A673 (cell line): ENCODE data around the gene TGFA. TPM values are rescaled to one million over a fixed set of nuclear protein-coding genes. Genes with fewer than 3 reads are reported as not detected.
A peak's percentile ranks its signal among the peaks of the same experiment; 100 is the strongest.

ENCODE experiments used
- Bru-seq: library from RNA; stranded (reverse); fragments of 400-500 nt; gene quantifications from one replicate; lab custom pipeline; 2021; lab: Mats Ljungman, UMichigan
- BruChase-seq, 2 experiments: library from RNA; stranded (reverse); fragments of 400-500 nt; gene quantifications; one replicate each; lab custom pipeline; 2021; lab: Mats Ljungman, UMichigan
- BruUV-seq: library from RNA; stranded (reverse); fragments of 400-500 nt; replicated peaks from 2 replicates; lab custom pipeline; 2021; lab: Mats Ljungman, UMichigan
- CTCF ChIA-PET: fragments of 300-600 bp; sonication (Branson Sonifier 250); formaldehyde crosslinking; loops from one replicate; lab custom pipeline; 2022; ENCODE audit warnings: antibody characterized with exemption; lab: Charles Lee
- POLR2A ChIA-PET: fragments of 300-600 bp; sonication (Branson Sonifier 250); formaldehyde crosslinking; loops from one replicate; lab custom pipeline; 2022; ENCODE audit warnings: antibody characterized with exemption; ENCODE audit not compliant: low non-redundant PET; lab: Charles Lee
- DNase-seq: peaks from one replicate; pipeline ENCODE4 v3.0.0-alpha.2; 2015; ENCODE audit warnings: low spot score
- H3K27ac ChIP-seq: fragments of 200-600 bp; sonication (generic); 2 replicates; pipeline ENCODE4 v1.5.1; 2016; ENCODE audit warnings: mixed run types, low read depth, mild to moderate bottlenecking, mixed read lengths, antibody characterized with exemption, low read length; ENCODE audit not compliant: poor library complexity, severe bottlenecking
- H3K27me3 ChIP-seq: fragments of 200-600 bp; sonication (generic); replicated peaks from 2 replicates; pipeline ENCODE4 v1.6.1; 2017; ENCODE audit warnings: mixed run types, low read depth, mild to moderate bottlenecking, mixed read lengths, antibody characterized with exemption, low read length; ENCODE audit not compliant: insufficient read depth, poor library complexity
- H3K36me3 ChIP-seq: fragments of 200-600 bp; sonication (generic); 2 replicates; pipeline ENCODE4 v1.6.1; 2016; ENCODE audit warnings: mixed run types, mild to moderate bottlenecking, mixed read lengths, antibody characterized with exemption, low read length; ENCODE audit not compliant: insufficient read depth, poor library complexity, severe bottlenecking
- H3K4me1 ChIP-seq: fragments of 200-600 bp; sonication (generic); 2 replicates; pipeline ENCODE4 v1.6.1; 2017; ENCODE audit warnings: mixed run types, mild to moderate bottlenecking, mixed read lengths, antibody characterized with exemption, low read length; ENCODE audit not compliant: insufficient read depth, poor library complexity, severe bottlenecking
- H3K4me3 ChIP-seq: fragments of 200-600 bp; sonication (generic); 2 replicates; pipeline ENCODE4 v1.5.1; 2016; ENCODE audit warnings: low read depth, mixed run types, mild to moderate bottlenecking, mixed read lengths, low read length; ENCODE audit not compliant: poor library complexity, severe bottlenecking
- H3K9me3 ChIP-seq: fragments of 200-600 bp; sonication (generic); 2 replicates; pipeline ENCODE4 v1.6.1; 2016; ENCODE audit warnings: mixed run types, low read depth, mild to moderate bottlenecking, mixed read lengths, antibody characterized with exemption, low read length; ENCODE audit not compliant: poor library complexity, severe bottlenecking
- EZH2 ChIP-seq: fragments of 200-600 bp; sonication (generic); IDR thresholded peaks from 2 replicates; pipeline ENCODE4 v1.6.1; 2017; ENCODE audit warnings: borderline replicate concordance, low read depth, mild to moderate bottlenecking, mixed read lengths, antibody characterized with exemption, low read length; ENCODE audit not compliant: poor library complexity, severe bottlenecking
- intact Hi-C: fragments of 100-400 bp; cut with micrococcal nuclease; formaldehyde crosslinking; loops from one replicate; pipeline ENCODE4 v1.10.0; 2022; ENCODE audit not compliant: unreplicated experiment
- long read RNA-seq: library from polyadenylated mRNA; stranded (forward); transcript quantifications from one replicate; pipeline ENCODE4 v2.0.0, GENCODE V29; 2022
- total RNA-seq: library from RNA; stranded (reverse); gene quantifications from 2 replicates; pipeline ENCODE4 v1.2.3, GENCODE V29; 2021
- TF ChIP-seq, protein P1 (sequence below): fragments of 300-800, 200-600 bp; sonication (generic); conservative IDR thresholded peaks from 2 replicates; pipeline ENCODE4 v1.5.1; 2017; ENCODE audit warnings: low read depth, mild to moderate bottlenecking, antibody characterized with exemption, low read length, moderate library complexity, mixed read lengths

TGFA gene
- total RNA-seq (0.13 TPM in 1 of 2 replicates, not detected in the other), Bru-seq, nascent RNA (percentile 16 among the genes with signal in this experiment), BruChase-seq, experiment 1, labeled RNA remaining after a 2-hour chase (percentile 10 among the genes with signal in this experiment), BruChase-seq, experiment 2, labeled RNA remaining after a 6-hour chase (percentile 11 among the genes with signal in this experiment)
- long read RNA-seq: 0 reads

- no peaks in the 10 kb centered on the region for H3K9me3 ChIP-seq
- H3K27me3 ChIP-seq: peaks cover 69% of the 10 kb centered on the region
- H3K27ac ChIP-seq: no peak within 1 kb of the TSS
- CTCF ChIA-PET: no interaction called here
- peaks cover 4% of the 10 kb centered on the region for H3K4me1 ChIP-seq
- H3K4me3 ChIP-seq: peak within 1 kb of the TSS; percentile 51
- BruUV-seq: no TSS peak
- TF ChIP-seq, protein P1, sequence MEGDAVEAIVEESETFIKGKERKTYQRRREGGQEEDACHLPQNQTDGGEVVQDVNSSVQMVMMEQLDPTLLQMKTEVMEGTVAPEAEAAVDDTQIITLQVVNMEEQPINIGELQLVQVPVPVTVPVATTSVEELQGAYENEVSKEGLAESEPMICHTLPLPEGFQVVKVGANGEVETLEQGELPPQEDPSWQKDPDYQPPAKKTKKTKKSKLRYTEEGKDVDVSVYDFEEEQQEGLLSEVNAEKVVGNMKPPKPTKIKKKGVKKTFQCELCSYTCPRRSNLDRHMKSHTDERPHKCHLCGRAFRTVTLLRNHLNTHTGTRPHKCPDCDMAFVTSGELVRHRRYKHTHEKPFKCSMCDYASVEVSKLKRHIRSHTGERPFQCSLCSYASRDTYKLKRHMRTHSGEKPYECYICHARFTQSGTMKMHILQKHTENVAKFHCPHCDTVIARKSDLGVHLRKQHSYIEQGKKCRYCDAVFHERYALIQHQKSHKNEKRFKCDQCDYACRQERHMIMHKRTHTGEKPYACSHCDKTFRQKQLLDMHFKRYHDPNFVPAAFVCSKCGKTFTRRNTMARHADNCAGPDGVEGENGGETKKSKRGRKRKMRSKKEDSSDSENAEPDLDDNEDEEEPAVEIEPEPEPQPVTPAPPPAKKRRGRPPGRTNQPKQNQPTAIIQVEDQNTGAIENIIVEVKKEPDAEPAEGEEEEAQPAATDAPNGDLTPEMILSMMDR: peak; percentile 77
- TF ChIP-seq EZH2: peak; percentile 27
- peak; percentile 64 for DNase-seq
- intact Hi-C loops: loop anchor here (5.0 kb wide), 1 partner anchor 251 kb away; the partner anchor contains the start of gene FAM136A
- POLR2A ChIA-PET: no interaction called here
- no peaks in the 10 kb centered on the region for H3K36me3 ChIP-seq
Observed at GRCh38 chr2:70553584-70554337, at the start of gene TGFA. TSS of gene TGFA (minus strand) at chr2:70553826. CDS start at chr2:70553767, 59 bp downstream.

- intact Hi-C loops: no loop called here
Observed at GRCh38 chr2:70603066-70603465, 49.4 kb upstream of the TGFA start.

DNA sequence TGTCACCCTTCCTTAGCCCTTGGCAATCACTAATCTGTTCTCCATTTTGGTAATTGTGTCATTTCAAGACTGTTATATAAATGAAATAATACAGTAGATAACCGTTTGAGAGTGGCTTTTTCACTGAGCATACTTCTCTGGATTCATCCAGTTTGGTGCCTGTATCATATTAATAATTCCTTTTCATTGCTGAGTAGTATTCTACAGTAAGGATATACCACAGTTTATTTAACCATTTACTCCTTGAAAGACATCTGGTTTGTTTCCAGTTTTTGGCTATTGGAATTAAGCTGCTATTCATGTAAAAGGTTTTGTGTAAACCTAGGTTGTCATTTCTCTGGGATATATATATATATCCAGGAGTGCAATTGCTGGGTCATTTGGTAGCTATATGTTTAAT, 44.6 kb upstream of the TGFA start:
- no peaks in the 10 kb centered on the region for H3K9me3 ChIP-seq

More at GRCh38 chr2:70603066-70603465, 49.4 kb upstream of the TGFA start:
- H3K27me3 ChIP-seq: peaks cover 35% of the 10 kb centered on the region
- ChIA-PET CTCF (no interaction called here), POLR2A (no interaction called here)
- H3K4me3 ChIP-seq: no peak overlapping the region
- BruUV-seq: no TSS peak
- H3K36me3 ChIP-seq: no peaks in the 10 kb centered on the region
- TF ChIP-seq EZH2: no peak
- TF ChIP-seq, protein P1: 0 out of 2 replicates have a peak, but pooled peaks have one; percentile 28
- DNase-seq: no peak
- H3K27ac ChIP-seq: no peak overlapping the region
- H3K4me1 ChIP-seq: no peaks in the 10 kb centered on the region
- H3K9me3 ChIP-seq: no peaks in the 10 kb centered on the region

More for the DNA sequence above, 44.6 kb upstream of the TGFA start:
- peaks cover 15% of the 10 kb centered on the region for H3K27me3 ChIP-seq
- no peak overlapping the region for H3K4me3 ChIP-seq
- CTCF ChIA-PET: no interaction called here
- TF ChIP-seq EZH2: no peak
- TF ChIP-seq, protein P1: no peak
- intact Hi-C loops: no loop called here
- no peak overlapping the region for H3K27ac ChIP-seq
- DNase-seq: no peak
- BruUV-seq: no TSS peak
- H3K4me1 ChIP-seq: no peaks in the 10 kb centered on the region
- POLR2A ChIA-PET: no interaction called here
- H3K36me3 ChIP-seq: no peaks in the 10 kb centered on the region
